ENCODE data around the gene CRTC2.

Gene CRTC2

DNA sequence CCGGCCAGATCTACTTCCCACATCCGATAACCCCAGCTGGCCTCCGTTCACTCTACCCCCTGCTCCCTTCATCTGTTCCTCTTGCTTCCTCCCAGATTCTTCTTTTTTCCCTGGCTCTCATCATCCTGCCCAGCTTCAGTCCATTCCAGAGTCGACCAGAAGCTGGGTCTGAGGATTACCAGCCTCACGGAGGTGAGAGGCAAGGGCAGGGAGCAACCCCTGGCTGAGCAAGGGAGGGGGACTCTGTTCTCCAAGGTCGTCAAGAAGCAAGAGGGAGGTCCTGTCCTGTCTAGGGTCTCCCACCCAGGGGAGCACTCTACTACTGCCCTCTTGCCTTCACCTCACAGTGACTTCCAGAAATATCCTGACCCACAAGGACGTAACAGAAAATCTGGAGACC lies 15.1 kb upstream of the CRTC2 start:
- TF ChIP-seq, protein P1, sequence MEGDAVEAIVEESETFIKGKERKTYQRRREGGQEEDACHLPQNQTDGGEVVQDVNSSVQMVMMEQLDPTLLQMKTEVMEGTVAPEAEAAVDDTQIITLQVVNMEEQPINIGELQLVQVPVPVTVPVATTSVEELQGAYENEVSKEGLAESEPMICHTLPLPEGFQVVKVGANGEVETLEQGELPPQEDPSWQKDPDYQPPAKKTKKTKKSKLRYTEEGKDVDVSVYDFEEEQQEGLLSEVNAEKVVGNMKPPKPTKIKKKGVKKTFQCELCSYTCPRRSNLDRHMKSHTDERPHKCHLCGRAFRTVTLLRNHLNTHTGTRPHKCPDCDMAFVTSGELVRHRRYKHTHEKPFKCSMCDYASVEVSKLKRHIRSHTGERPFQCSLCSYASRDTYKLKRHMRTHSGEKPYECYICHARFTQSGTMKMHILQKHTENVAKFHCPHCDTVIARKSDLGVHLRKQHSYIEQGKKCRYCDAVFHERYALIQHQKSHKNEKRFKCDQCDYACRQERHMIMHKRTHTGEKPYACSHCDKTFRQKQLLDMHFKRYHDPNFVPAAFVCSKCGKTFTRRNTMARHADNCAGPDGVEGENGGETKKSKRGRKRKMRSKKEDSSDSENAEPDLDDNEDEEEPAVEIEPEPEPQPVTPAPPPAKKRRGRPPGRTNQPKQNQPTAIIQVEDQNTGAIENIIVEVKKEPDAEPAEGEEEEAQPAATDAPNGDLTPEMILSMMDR (IDR thresholded peaks at IDR 0.05; ENCODE audit: borderline replicate concordance, extremely low read depth, low read length, poor library complexity, severe bottlenecking), result no peak
- TF ChIP-seq EZH2 (IDR thresholded peaks at IDR 0.05; ENCODE audit: borderline replicate concordance, low read depth, low read length, severe bottlenecking), result no peak
- no peak overlapping the region for H3K27ac ChIP-seq (ENCODE audit: low read length)
- H2AFZ ChIP-seq (ENCODE audit: low read depth, low read length), result no peak overlapping the region
- H3K79me2 ChIP-seq (ENCODE audit: insufficient read depth, low read length), result peaks cover 32% of the 10 kb centered on the region
- no peak overlapping the region for H3K9ac ChIP-seq (ENCODE audit: low read depth, low read length)
- no peaks in the 10 kb centered on the region for H3K9me3 ChIP-seq (ENCODE audit: insufficient read depth, low read length, severe bottlenecking)
- H3K4me3 ChIP-seq (ENCODE audit: low read depth in 1 of 2, low read length in 2 of 2), result no peak overlapping the region
- H4K20me1 ChIP-seq (ENCODE audit: insufficient read depth, low read length), result 0 out of 2 replicates have a peak, but pooled peaks cover 3% of the 10 kb centered on the region
- H3K36me3 ChIP-seq (ENCODE audit: insufficient read depth, low read length), result peaks cover 31% of the 10 kb centered on the region
- no peaks in the 10 kb centered on the region for H3K27me3 ChIP-seq (ENCODE audit: insufficient read depth, low read length, poor library complexity)
- no peak for ATAC-seq (ENCODE audit: insufficient read depth, low read depth)
- H3K4me1 ChIP-seq (ENCODE audit: insufficient read depth, low read length), result peaks cover 54% of the 10 kb centered on the region
- DNase-seq, result no peak
- H3K4me2 ChIP-seq (ENCODE audit: insufficient read depth, low read length), result no peak overlapping the region

DNA sequence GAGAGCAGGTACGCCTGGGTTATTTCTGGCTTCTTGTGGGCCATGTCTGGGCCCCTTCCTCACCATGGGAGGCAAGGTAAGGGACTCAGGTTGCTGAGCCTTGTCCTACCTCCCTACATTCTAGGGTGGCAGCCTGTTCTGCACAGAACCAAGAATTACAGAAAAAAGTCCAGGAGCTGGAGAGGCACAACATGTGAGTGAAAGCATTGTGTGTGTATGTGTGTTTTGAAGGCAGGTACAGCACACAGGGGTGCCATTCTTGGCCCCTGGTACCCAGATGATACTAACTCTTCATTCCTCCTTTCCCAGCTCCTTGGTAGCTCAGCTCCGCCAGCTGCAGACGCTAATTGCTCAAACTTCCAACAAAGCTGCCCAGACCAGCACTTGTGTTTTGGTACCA lies 14.7 kb upstream of the CRTC2 start:
- Histone ChIP-seq H3K9ac (ENCODE audit: low read depth, low read length) (no peak overlapping the region), H3K27me3 (ENCODE audit: insufficient read depth, low read length, poor library complexity) (no peaks in the 10 kb centered on the region), H3K4me1 (ENCODE audit: insufficient read depth, low read length) (peaks cover 54% of the 10 kb centered on the region), H4K20me1 (ENCODE audit: insufficient read depth, low read length) (0 out of 2 replicates have a peak, but pooled peaks cover 3% of the 10 kb centered on the region), H2AFZ (ENCODE audit: low read depth, low read length) (no peak overlapping the region), H3K9me3 (ENCODE audit: insufficient read depth, low read length, severe bottlenecking) (no peaks in the 10 kb centered on the region), H3K4me3 (ENCODE audit: low read depth in 1 of 2, low read length in 2 of 2) (no peak overlapping the region), H3K4me2 (ENCODE audit: insufficient read depth, low read length) (no peak overlapping the region), H3K79me2 (ENCODE audit: insufficient read depth, low read length) (peaks cover 37% of the 10 kb centered on the region), H3K27ac (ENCODE audit: low read length) (no peak overlapping the region), H3K36me3 (ENCODE audit: insufficient read depth, low read length) (peaks cover 31% of the 10 kb centered on the region)
- TF ChIP-seq EZH2 (IDR thresholded peaks at IDR 0.05; ENCODE audit: borderline replicate concordance, low read depth, low read length, severe bottlenecking), result no peak
- TF ChIP-seq, protein P1 (IDR thresholded peaks at IDR 0.05; ENCODE audit: borderline replicate concordance, extremely low read depth, low read length, poor library complexity, severe bottlenecking), result no peak
- DNase-seq, result no peak
- no peak for ATAC-seq (ENCODE audit: insufficient read depth, low read depth)

DNA sequence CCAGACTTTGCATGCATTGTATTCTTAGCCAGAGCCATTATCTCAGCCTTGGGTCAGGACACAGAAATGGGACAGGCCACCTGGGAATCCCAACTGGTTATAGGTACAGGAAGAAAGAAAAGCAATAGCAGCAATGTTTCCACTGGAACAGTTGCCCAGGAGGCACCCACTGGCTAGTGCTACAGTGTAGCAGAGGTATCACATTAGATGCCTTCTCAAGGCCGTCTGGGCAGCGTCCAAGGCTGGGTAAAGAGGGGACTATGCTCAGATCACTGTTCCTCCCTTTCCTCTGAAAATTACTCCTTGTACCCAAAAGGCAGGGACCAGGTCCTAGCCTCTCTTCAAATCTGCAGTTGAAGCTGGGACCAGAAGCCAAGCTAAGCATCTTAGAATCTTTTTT lies 11.9 kb upstream of the CRTC2 start:
- Histone ChIP-seq H3K4me2 (ENCODE audit: insufficient read depth, low read length) (no peak overlapping the region), H3K27ac (ENCODE audit: low read length) (no peak overlapping the region), H3K9ac (ENCODE audit: low read depth, low read length) (no peak overlapping the region), H4K20me1 (ENCODE audit: insufficient read depth, low read length) (no peaks in the 10 kb centered on the region), H3K27me3 (ENCODE audit: insufficient read depth, low read length, poor library complexity) (no peaks in the 10 kb centered on the region), H2AFZ (ENCODE audit: low read depth, low read length) (no peak overlapping the region), H3K79me2 (ENCODE audit: insufficient read depth, low read length) (peaks cover 35% of the 10 kb centered on the region), H3K4me3 (ENCODE audit: low read depth in 1 of 2, low read length in 2 of 2) (no peak overlapping the region), H3K36me3 (ENCODE audit: insufficient read depth, low read length) (peaks cover 22% of the 10 kb centered on the region), H3K9me3 (ENCODE audit: insufficient read depth, low read length, severe bottlenecking) (no peaks in the 10 kb centered on the region), H3K4me1 (ENCODE audit: insufficient read depth, low read length) (peaks cover 53% of the 10 kb centered on the region)
- no peak for DNase-seq
- ATAC-seq (ENCODE audit: insufficient read depth, low read depth), result no peak
- TF ChIP-seq, protein P1 (IDR thresholded peaks at IDR 0.05; ENCODE audit: borderline replicate concordance, extremely low read depth, low read length, poor library complexity, severe bottlenecking), result no peak
- no peak for TF ChIP-seq EZH2 (IDR thresholded peaks at IDR 0.05; ENCODE audit: borderline replicate concordance, low read depth, low read length, severe bottlenecking)

DNA sequence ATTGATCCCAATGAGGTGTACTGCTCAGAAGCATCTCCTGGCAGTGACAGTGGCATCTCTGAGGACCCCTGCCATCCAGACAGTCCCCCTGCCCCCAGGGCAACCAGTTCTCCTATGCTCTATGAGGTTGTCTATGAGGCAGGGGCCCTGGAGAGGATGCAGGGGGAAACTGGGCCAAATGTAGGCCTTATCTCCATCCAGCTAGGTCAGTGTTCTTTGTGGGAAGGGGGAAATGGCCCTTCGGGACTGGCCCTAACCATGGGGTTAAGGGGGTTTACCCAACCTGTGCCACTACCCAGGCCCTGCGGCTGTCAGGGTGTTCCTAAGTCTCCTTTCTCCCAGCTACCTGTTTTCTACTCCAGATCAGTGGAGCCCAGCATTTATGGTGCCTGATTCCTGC lies 10.6 kb upstream of the CRTC2 start:
- no peak for DNase-seq
- H3K4me3 ChIP-seq (ENCODE audit: low read depth in 1 of 2, low read length in 2 of 2), result peak overlapping the region in 1 of 2 experiments; percentile 81; a peak in 1 of 4 replicates
- no peak overlapping the region for H3K27ac ChIP-seq (ENCODE audit: low read length)
- H4K20me1 ChIP-seq (ENCODE audit: insufficient read depth, low read length), result no peaks in the 10 kb centered on the region
- H2AFZ ChIP-seq (ENCODE audit: low read depth, low read length), result no peak overlapping the region
- peak overlapping the region; percentile 93 for H3K4me2 ChIP-seq (ENCODE audit: insufficient read depth, low read length)
- peaks cover 9% of the 10 kb centered on the region for H3K36me3 ChIP-seq (ENCODE audit: insufficient read depth, low read length)
- ATAC-seq (ENCODE audit: insufficient read depth, low read depth), result no peak
- no peaks in the 10 kb centered on the region for H3K9me3 ChIP-seq (ENCODE audit: insufficient read depth, low read length, severe bottlenecking)
- peaks cover 61% of the 10 kb centered on the region for H3K4me1 ChIP-seq (ENCODE audit: insufficient read depth, low read length)
- H3K27me3 ChIP-seq (ENCODE audit: insufficient read depth, low read length, poor library complexity), result no peaks in the 10 kb centered on the region
- H3K79me2 ChIP-seq (ENCODE audit: insufficient read depth, low read length), result peaks cover 41% of the 10 kb centered on the region
- H3K9ac ChIP-seq (ENCODE audit: low read depth, low read length), result peak overlapping the region; percentile 69
- no peak for TF ChIP-seq EZH2 (IDR thresholded peaks at IDR 0.05; ENCODE audit: borderline replicate concordance, low read depth, low read length, severe bottlenecking)
- TF ChIP-seq, protein P1 (IDR thresholded peaks at IDR 0.05; ENCODE audit: borderline replicate concordance, extremely low read depth, low read length, poor library complexity, severe bottlenecking), result no peak
